Right forelimb (tissue), 1 donor: Measurements from ENCODE around the gene COL5A1.

Source experiments
- DNase-seq: peaks from one replicate; pipeline ENCODE4 v3.0.0-alpha.2; 2018

The COL5A1 gene

GRCh38 chr9:134843740-134844139 is 202.1 kb downstream of the COL5A1 start:
- no peak for DNase-seq

- DNase-seq = no peak
These were observed 203.2 kb downstream of the COL5A1 start for GRCh38 chr9:134844821-134845220.

GRCh38 chr9:134846187-134846586 is 204.6 kb downstream of the COL5A1 start:
- DNase-seq = no peak

GRCh38 chr9:134846699-134847098 is 205.1 kb downstream of the COL5A1 start:
- no peak for DNase-seq

GRCh38 chr9:134847138-134847537 is 205.5 kb downstream of the COL5A1 start:
- no peak for DNase-seq

GRCh38 chr9:134847752-134848432 is 206.3 kb downstream of the COL5A1 start:
- DNase-seq = no peak

- no peak for DNase-seq
These were observed 206.9 kb downstream of the COL5A1 start for GRCh38 chr9:134848504-134848903.

- no peak for DNase-seq
These were observed 209.0 kb downstream of the COL5A1 start for GRCh38 chr9:134850611-134851010.

GRCh38 chr9:134851020-134851419 is 209.4 kb downstream of the COL5A1 start:
- peak; percentile 5 for DNase-seq

- peak; percentile 42 for DNase-seq
These were observed 211.5 kb downstream of the COL5A1 start for GRCh38 chr9:134852906-134853654.

GRCh38 chr9:134853893-134854292 is 212.3 kb downstream of the COL5A1 start:
- DNase-seq = peak; percentile 32

GRCh38 chr9:134854541-134854981 is 213.0 kb downstream of the COL5A1 start:
- no peak for DNase-seq

GRCh38 chr9:134855231-134855899 is 213.8 kb downstream of the COL5A1 start:
- DNase-seq = peak; percentile 41

- DNase-seq = no peak
These were observed 214.3 kb downstream of the COL5A1 start for GRCh38 chr9:134855900-134856377.

GRCh38 chr9:134857451-134857850 is 215.8 kb downstream of the COL5A1 start:
- DNase-seq = peak; percentile 25

- peak; percentile 39 for DNase-seq
These were observed 216.6 kb downstream of the COL5A1 start for GRCh38 chr9:134858051-134858841.

- peak; percentile 36 for DNase-seq
These were observed 218.9 kb downstream of the COL5A1 start for GRCh38 chr9:134860510-134860909.

- DNase-seq = peak; percentile 35
These were observed 220.2 kb downstream of the COL5A1 start for GRCh38 chr9:134861595-134862334.

- DNase-seq = peak; percentile 29
These were observed 221.8 kb downstream of the COL5A1 start for GRCh38 chr9:134863306-134863902.

GRCh38 chr9:134863941-134864820 is 222.6 kb downstream of the COL5A1 start:
- peak; percentile 34 for DNase-seq

- DNase-seq = peak; percentile 31
These were observed 223.2 kb downstream of the COL5A1 start for GRCh38 chr9:134864821-134865190.
